Ovary (tissue), 9 donors: ENCODE measurements around the gene NFS1. TPM values are rescaled to one million over a fixed set of nuclear protein-coding genes. Genes with fewer than 3 reads are reported as not detected.

Experiments
- DNase-seq, 5 donors: peaks; one replicate each; pipeline ENCODE4 v3.0.0-alpha.2; 2019 to 2020
- H3K27ac ChIP-seq, 2 donors: fragments of 200-600 bp; one replicate each; pipeline versions ENCODE4 v1.5.1 to v1.8.0; 2019 to 2022
- H3K27me3 ChIP-seq: fragments of 200-600 bp; one replicate; pipeline ENCODE4 v1.8.0; 2022
- H3K36me3 ChIP-seq: fragments of 200-600 bp; sonication (generic); one replicate; pipeline ENCODE4 v1.5.1; 2019
- H3K4me1 ChIP-seq: one replicate; pipeline ENCODE4 v1.8.1; 2013; ENCODE audit warnings: mild to moderate bottlenecking, moderate library complexity; ENCODE audit not compliant: insufficient read depth
- H3K4me3 ChIP-seq: fragments of 200-600 bp; sonication (generic); one replicate; pipeline ENCODE4 v1.5.1; 2017
- H3K9me3 ChIP-seq, 2 donors: fragments of 200-600 bp in 1 of 2; sonication (generic) in 1 of 2; one replicate each; pipeline versions ENCODE4 v1.5.1 to v1.8.1; 2013 to 2019; ENCODE audit warnings: mild to moderate bottlenecking in 1 of 2, moderate library complexity in 1 of 2
- CTCF ChIP-seq, 3 donors: fragments of 450-650 bp in 2 of 3; fragments of 200-600 bp in 1 of 3; IDR thresholded peaks; one replicate each; pipeline versions ENCODE4 v1.5.1 to v1.8.0; 2016 to 2022; ENCODE audit warnings: antibody characterized with exemption in 3 of 3, mild to moderate bottlenecking in 1 of 3
- EP300 ChIP-seq: sonication (generic); formaldehyde crosslinking; IDR thresholded peaks from one replicate; pipeline ENCODE4 v1.6.1; 2017; ENCODE audit warnings: antibody characterized with exemption
- POLR2A ChIP-seq: fragments of 450-650 bp; IDR thresholded peaks from one replicate; pipeline ENCODE4 v1.6.1; 2017; ENCODE audit warnings: antibody characterized with exemption, mild to moderate bottlenecking, moderate library complexity
- WGBS, 3 donors: extraction: QIAGEN DNeasy Blood & Tissue Kit in 1 of 3; methylation state at CpG; one replicate each; pipeline versions ENCODE4 v1.1.5 to v1.1.7; 2013 to 2017; 5-methylcytosine and 5-hydroxymethylcytosine counted together
- intact Hi-C, 4 donors: fragments of 100-400 bp; cut with DNase I; formaldehyde crosslinking; loops; one replicate each; pipeline versions ENCODE4 v1.11.0 to v1.15.1; 2022 to 2023
- polyA plus RNA-seq, 2 donors: library from polyadenylated mRNA; stranded (reverse); fragments of 200-250 nt in 1 of 2; fragments of 350-450 nt in 1 of 2; fragmentation: Illumina TruSeq in 1 of 2; extraction: RNeasy Lipid Tissue Mini Kit (QIAGEN cat#74804) in 1 of 2; gene quantifications; one replicate each; pipeline ENCODE4 v1.2.3, GENCODE V29; 2013 to 2014
- total RNA-seq, 7 donors: library from RNA; depleted of rRNA in 2 of 7; stranded (reverse); fragments of >200 nt in 2 of 7; fragmentation: NEBNext Ultra II Directional in 3 of 7; extraction: Animal tissue kit (Norgen Biotek cat#: 25700) in 3 of 7; gene quantifications; one replicate each; pipeline versions ENCODE4 v1.1.0 to v1.2.4, GENCODE V29; 2016 to 2023
- donor health status: DM: no; HTN: no; CAD: no; lungs with moderate emphysema.
- donor health status: DM: no; HTN: no; CAD: no.
- donor health status: Bipolar disorder and iron deficiency.
- donor health status: DM: yes; HTN: yes; CAD: no.
- donor health status: DM: no; HTN: no; CAD: no.
- donor health status: DM: yes; HTN: yes; CAD: no.

NFS1 gene
- total and polyA plus RNA-seq, 9 donors: 17.3 to 58.1 (median 29.4) TPM

- intact Hi-C loops: no loop called here
- 95 to 97% (median 95%) methylated on average over 13 of the region's 13 CpGs for WGBS, 3 donors
- no peaks in the 10 kb centered on the region for H3K9me3 ChIP-seq
- no peak for DNase-seq
- no peak overlapping the region for H3K27ac ChIP-seq
- H3K36me3 ChIP-seq: no peaks in the 10 kb centered on the region
- no peak for TF ChIP-seq CTCF (IDR thresholded peaks at IDR 0.05)
- no peak for TF ChIP-seq EP300
- no peak for TF ChIP-seq POLR2A
- H3K4me1 ChIP-seq: peaks cover 6% of the 10 kb centered on the region
- H3K27me3 ChIP-seq: no peaks in the 10 kb centered on the region
- H3K4me3 ChIP-seq: no peak overlapping the region
These were observed 46.3 kb downstream of the NFS1 start for GRCh38 chr20:35652641-35653429.

DNA sequence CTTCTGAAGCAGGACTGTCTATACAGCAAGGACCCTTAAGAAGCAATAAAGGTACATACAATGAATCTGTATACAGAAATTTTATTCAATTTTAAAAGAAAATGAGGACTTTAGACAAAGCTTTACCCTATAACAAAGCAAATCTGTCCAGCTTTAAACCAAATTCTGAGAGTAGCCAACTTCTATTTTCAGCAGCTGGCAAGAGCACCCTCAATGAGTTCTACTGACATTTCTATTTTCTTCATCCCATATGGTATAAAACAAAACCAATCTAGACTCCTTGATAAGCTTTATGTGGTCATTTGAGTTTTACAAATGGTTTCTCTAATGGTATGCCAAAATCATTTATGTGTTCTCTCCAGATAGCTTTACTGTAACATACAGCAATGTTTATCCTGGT is 47.2 kb downstream of the NFS1 start:
- DNase-seq: no peak
- intact Hi-C loops: no loop called here
- no peaks in the 10 kb centered on the region for H3K36me3 ChIP-seq
- H3K9me3 ChIP-seq: no peaks in the 10 kb centered on the region
- H3K27ac ChIP-seq: no peak overlapping the region
- no peak overlapping the region for H3K4me3 ChIP-seq
- H3K27me3 ChIP-seq: no peaks in the 10 kb centered on the region
- no peak for TF ChIP-seq CTCF (IDR thresholded peaks at IDR 0.05)
- TF ChIP-seq POLR2A: no peak
- no peak for TF ChIP-seq EP300
- H3K4me1 ChIP-seq: peaks cover 4% of the 10 kb centered on the region

DNA sequence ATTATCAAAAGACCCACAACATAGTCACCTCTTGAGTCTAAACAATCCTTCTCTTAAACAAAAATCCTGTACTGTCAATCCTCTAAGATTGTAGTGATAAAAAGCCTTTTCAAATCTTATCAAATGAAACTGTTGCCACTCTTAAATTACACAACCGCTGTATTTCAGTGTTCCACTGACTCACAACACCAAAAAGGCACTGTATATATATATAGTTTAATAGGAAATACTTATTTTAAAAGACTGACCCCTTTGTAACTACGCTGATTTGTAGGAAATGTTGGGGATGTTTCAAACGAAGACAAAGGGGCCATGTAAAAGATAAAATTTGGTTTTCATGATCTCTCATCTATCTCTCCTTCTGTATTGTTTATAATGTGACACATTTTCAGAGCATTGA is 48.5 kb downstream of the NFS1 start:
- no peaks in the 10 kb centered on the region for H3K9me3 ChIP-seq
- H3K4me3 ChIP-seq: no peak overlapping the region
- DNase-seq: no peak
- TF ChIP-seq POLR2A (no peak), CTCF (IDR thresholded peaks at IDR 0.05) (no peak), EP300 (no peak)
- 70 to 78% (median 77%) methylated on average over 3 of the region's 3 CpGs for WGBS, 3 donors
- no peaks in the 10 kb centered on the region for H3K27me3 ChIP-seq
- no peak overlapping the region for H3K27ac ChIP-seq
- peaks cover 2% of the 10 kb centered on the region for H3K4me1 ChIP-seq
- intact Hi-C loops: no loop called here
- H3K36me3 ChIP-seq: no peaks in the 10 kb centered on the region

DNA sequence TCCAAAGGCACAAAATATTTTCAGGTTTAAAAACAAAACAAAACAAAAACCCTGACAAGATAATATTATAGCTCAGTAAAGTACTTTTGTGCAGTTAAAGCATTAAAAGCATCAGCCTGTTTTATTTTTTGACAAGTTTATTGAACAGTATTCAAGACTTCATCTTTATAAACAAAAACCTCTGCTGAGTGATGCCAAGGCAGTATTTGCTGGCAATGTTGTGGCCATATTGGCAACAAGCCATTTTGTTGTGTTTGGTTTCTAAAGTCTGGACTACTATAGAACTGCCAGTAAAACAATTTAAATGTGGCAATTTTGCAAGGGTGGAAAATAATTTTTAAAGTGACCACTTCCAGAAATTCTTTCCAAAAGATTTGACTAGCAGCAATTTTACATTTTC is 50.3 kb downstream of the NFS1 start:
- no peak for DNase-seq
- TF ChIP-seq CTCF (IDR thresholded peaks at IDR 0.05) (no peak), POLR2A (no peak), EP300 (no peak)
- peaks cover 4% of the 10 kb centered on the region for H3K4me1 ChIP-seq
- no peaks in the 10 kb centered on the region for H3K36me3 ChIP-seq
- no peaks in the 10 kb centered on the region for H3K9me3 ChIP-seq
- no peak overlapping the region for H3K4me3 ChIP-seq
- intact Hi-C loops: no loop called here
- H3K27me3 ChIP-seq: no peaks in the 10 kb centered on the region
- no peak overlapping the region for H3K27ac ChIP-seq
